Fibroblast of lung (primary cell): ENCODE measurements around the gene ACAT2.
"Not testable (repeated sequence)": the region's sequence is repeated elsewhere in the genome, so short reads cannot be mapped to it uniquely, and the experiment has no call there.

ENCODE experiments used
- CTCF ChIP-seq, 2 donors: IDR thresholded peaks in 1 of 2; conservative IDR thresholded peaks in 1 of 2; 1 replicate in 1 of 2; 2 replicates in 1 of 2; pipeline ENCODE4 v1.5.1; 2011 to 2012; ENCODE audit warnings: low read length in 2 of 2, control low read depth in 1 of 2, inconsistent platforms in 1 of 2, low read depth in 1 of 2, mild to moderate bottlenecking in 1 of 2
- EZH2 ChIP-seq: IDR thresholded peaks from 2 replicates; pipeline ENCODE4 v1.5.1; 2012; ENCODE audit warnings: low read length, control low read depth, mild to moderate bottlenecking; ENCODE audit errors: missing control alignments

GRCh38 chr6:159824690-159825089 lies 62.8 kb downstream of the ACAT2 start:
- not testable (repeated sequence) for TF ChIP-seq CTCF (conservative IDR thresholded peaks at IDR 0.05 in 1 of 2, IDR thresholded peaks at IDR 0.05 in 1 of 2; ENCODE audit: low read depth in 1 of 2, low read length in 2 of 2); EZH2
